Neural progenitor cell (in vitro differentiated cells): ENCODE data around the gene NPEPL1.

Experiments
- EZH2 ChIP-seq: fragments of 200-600 bp; sonication (generic); IDR thresholded peaks from 2 replicates; pipeline ENCODE4 v1.6.1; 2017; ENCODE audit warnings: antibody characterized with exemption, mild to moderate bottlenecking, moderate library complexity
- EZH2phosphoT487 ChIP-seq: fragments of 200-600 bp; sonication (generic); IDR thresholded peaks from 2 replicates; pipeline ENCODE4 v1.6.1; 2017; ENCODE audit warnings: antibody characterized with exemption
- TF ChIP-seq, protein P1 (sequence below): fragments of 200-600 bp; sonication (generic); IDR thresholded peaks from 2 replicates; pipeline ENCODE4 v1.5.1; 2017; ENCODE audit warnings: antibody characterized with exemption, mild to moderate bottlenecking

DNA sequence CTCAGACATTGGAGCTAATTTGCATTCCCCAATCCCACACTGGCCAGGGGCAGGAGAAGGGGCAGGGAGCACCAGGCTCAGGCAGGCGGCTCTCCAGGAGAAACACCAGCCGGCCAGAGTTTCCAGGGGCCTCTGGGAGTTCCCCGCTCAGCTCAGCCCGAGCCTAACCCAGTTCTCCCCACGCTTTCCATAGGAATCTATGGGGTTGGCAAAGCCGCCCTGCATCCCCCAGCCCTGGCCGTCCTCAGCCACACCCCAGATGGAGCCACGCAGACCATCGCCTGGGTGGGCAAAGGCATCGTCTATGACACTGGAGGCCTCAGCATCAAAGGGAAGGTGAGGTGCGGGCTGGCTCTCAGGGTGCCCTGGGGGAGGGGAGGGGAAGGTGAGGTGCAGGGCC lies 8.2 kb downstream of the NPEPL1 start:
- TF ChIP-seq EZH2phosphoT487 (no peak), EZH2 (no peak)
- TF ChIP-seq, protein P1, sequence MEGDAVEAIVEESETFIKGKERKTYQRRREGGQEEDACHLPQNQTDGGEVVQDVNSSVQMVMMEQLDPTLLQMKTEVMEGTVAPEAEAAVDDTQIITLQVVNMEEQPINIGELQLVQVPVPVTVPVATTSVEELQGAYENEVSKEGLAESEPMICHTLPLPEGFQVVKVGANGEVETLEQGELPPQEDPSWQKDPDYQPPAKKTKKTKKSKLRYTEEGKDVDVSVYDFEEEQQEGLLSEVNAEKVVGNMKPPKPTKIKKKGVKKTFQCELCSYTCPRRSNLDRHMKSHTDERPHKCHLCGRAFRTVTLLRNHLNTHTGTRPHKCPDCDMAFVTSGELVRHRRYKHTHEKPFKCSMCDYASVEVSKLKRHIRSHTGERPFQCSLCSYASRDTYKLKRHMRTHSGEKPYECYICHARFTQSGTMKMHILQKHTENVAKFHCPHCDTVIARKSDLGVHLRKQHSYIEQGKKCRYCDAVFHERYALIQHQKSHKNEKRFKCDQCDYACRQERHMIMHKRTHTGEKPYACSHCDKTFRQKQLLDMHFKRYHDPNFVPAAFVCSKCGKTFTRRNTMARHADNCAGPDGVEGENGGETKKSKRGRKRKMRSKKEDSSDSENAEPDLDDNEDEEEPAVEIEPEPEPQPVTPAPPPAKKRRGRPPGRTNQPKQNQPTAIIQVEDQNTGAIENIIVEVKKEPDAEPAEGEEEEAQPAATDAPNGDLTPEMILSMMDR: no peak
